CD8-positive, alpha-beta memory T cell (primary cell): ENCODE data around the gene PTGES3L. TPM values are rescaled to one million over a fixed set of nuclear protein-coding genes. Genes with fewer than 3 reads are reported as not detected.
"Not testable (repeated sequence)": the region's sequence is repeated elsewhere in the genome, so short reads cannot be mapped to it uniquely, and the experiment has no call there.

Experiments
- CTCF ChIA-PET: fragments of 350-600 bp; sonication (Branson Sonifier 250); formaldehyde crosslinking; loops from one replicate; lab custom pipeline; 2021; ENCODE audit warnings: antibody characterized with exemption; lab: Charles Lee
- POLR2A ChIA-PET: fragments of 350-600 bp; sonication (Branson Sonifier 250); formaldehyde crosslinking; loops from one replicate; lab custom pipeline; 2021; ENCODE audit warnings: antibody characterized with exemption; lab: Charles Lee
- DNase-seq, 5 donors: peaks; one replicate each; pipeline versions ENCODE4 v3.0.0 to v3.0.0-alpha.2; 2020 to 2022; ENCODE audit warnings: mixed read lengths in 1 of 5
- H3K27ac ChIP-seq: one replicate; pipeline ENCODE4 v1.7.0; 2013; ENCODE audit warnings: low read depth, mild to moderate bottlenecking, low read length, moderate library complexity
- H3K27me3 ChIP-seq: 2 replicates; pipeline ENCODE4 v1.7.0; 2013; ENCODE audit warnings: low read length, mild to moderate bottlenecking; ENCODE audit not compliant: insufficient read depth, poor library complexity, severe bottlenecking
- H3K36me3 ChIP-seq: 2 replicates; pipeline ENCODE4 v1.7.0; 2013; ENCODE audit warnings: mild to moderate bottlenecking, low read length, moderate library complexity; ENCODE audit not compliant: insufficient read depth
- H3K4me1 ChIP-seq: 2 replicates; pipeline ENCODE4 v1.7.0; 2013; ENCODE audit warnings: mild to moderate bottlenecking, low read length, moderate library complexity; ENCODE audit not compliant: insufficient read depth
- H3K4me3 ChIP-seq: 2 replicates; pipeline ENCODE4 v1.7.0; 2013; ENCODE audit warnings: mild to moderate bottlenecking, low read length
- H3K9me3 ChIP-seq: 2 replicates; pipeline ENCODE4 v1.7.0; 2013; ENCODE audit warnings: mild to moderate bottlenecking, low read length
- H3K27ac Mint-ChIP-seq, 8 donors: one replicate each; pipeline ENCODE4 v1.8.0; 2020 to 2021; ENCODE audit warnings: mixed read lengths in 8 of 8, mild to moderate bottlenecking in 6 of 8, inconsistent platforms in 3 of 8, moderate library complexity in 3 of 8
- H3K27me3 Mint-ChIP-seq, 2 donors: one replicate each; pipeline ENCODE4 v1.8.0; 2020 to 2021; ENCODE audit warnings: mixed read lengths in 2 of 2, mild to moderate bottlenecking in 1 of 2, moderate library complexity in 1 of 2
- H3K36me3 Mint-ChIP-seq, 3 donors: one replicate each; pipeline ENCODE4 v1.8.0; 2020 to 2021; ENCODE audit warnings: mixed read lengths in 3 of 3, inconsistent platforms in 1 of 3, mild to moderate bottlenecking in 1 of 3
- H3K4me1 Mint-ChIP-seq, 3 donors: one replicate each; pipeline ENCODE4 v1.8.0; 2020 to 2021; ENCODE audit warnings: mixed read lengths in 3 of 3, inconsistent platforms in 1 of 3, mild to moderate bottlenecking in 1 of 3
- H3K4me3 Mint-ChIP-seq, 7 donors: one replicate each; pipeline ENCODE4 v1.8.0; 2020 to 2021; ENCODE audit warnings: mixed read lengths in 7 of 7, mild to moderate bottlenecking in 6 of 7, moderate library complexity in 4 of 7, inconsistent platforms in 2 of 7
- H3K9me3 Mint-ChIP-seq, 5 donors: one replicate each; pipeline ENCODE4 v1.8.0; 2020 to 2022; ENCODE audit warnings: mixed read lengths in 5 of 5, mild to moderate bottlenecking in 3 of 5, moderate library complexity in 2 of 5, inconsistent platforms in 1 of 5
- polyA plus RNA-seq: library from polyadenylated mRNA; unstranded; fragments of 300-500 nt; fragmentation: Illumina TruSeq; gene quantifications from one replicate; pipeline ENCODE4 v1.2.3, GENCODE V29; 2021
- total RNA-seq, 2 experiments: library from RNA; stranded (reverse); gene quantifications; one replicate each; pipeline ENCODE4 v1.2.3, GENCODE V29; 2021

The PTGES3L gene
- total and polyA plus RNA-seq, 3 experiments from 2014 or later, result 0.37 to 0.55 TPM; not detected in 1

DNA sequence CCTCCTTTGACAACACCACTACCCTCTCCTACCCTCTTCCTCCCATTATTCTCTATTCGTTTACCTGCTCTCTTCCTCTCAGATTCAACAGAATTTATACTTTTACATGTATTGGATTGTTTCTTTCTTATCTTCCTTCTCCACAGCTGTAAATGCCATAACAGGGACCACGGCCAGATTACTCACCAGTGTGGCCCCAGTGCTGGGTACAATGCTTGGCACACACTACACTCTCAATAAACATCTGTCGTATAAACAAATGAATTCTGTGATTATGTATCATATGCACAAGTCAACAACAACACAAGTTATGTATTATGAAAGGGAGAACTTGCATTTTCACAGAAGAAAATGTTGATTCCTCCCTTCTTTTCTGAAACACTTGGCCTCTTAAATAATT lies 35.7 kb downstream of the PTGES3L start:
- Mint-ChIP-seq H3K27ac (no peak overlapping the region), H3K9me3 (no peaks in the 10 kb centered on the region), H3K27me3 (peaks cover 0 to 9% of the 10 kb centered on the region in 2 donors), H3K4me3 (no peak overlapping the region), H3K4me1 (no peaks in the 10 kb centered on the region), H3K36me3 (peaks cover 0 to 9% (median 5%) of the 10 kb centered on the region in 3 donors)
- Histone ChIP-seq H3K9me3 (no peaks in the 10 kb centered on the region), H3K4me1 (no peaks in the 10 kb centered on the region), H3K4me3 (no peak overlapping the region), H3K36me3 (no peaks in the 10 kb centered on the region), H3K27ac (no peak overlapping the region), H3K27me3 (no peaks in the 10 kb centered on the region)
- CTCF ChIA-PET, result no interaction called here
- no peak for DNase-seq
- POLR2A ChIA-PET, result no interaction called here

DNA sequence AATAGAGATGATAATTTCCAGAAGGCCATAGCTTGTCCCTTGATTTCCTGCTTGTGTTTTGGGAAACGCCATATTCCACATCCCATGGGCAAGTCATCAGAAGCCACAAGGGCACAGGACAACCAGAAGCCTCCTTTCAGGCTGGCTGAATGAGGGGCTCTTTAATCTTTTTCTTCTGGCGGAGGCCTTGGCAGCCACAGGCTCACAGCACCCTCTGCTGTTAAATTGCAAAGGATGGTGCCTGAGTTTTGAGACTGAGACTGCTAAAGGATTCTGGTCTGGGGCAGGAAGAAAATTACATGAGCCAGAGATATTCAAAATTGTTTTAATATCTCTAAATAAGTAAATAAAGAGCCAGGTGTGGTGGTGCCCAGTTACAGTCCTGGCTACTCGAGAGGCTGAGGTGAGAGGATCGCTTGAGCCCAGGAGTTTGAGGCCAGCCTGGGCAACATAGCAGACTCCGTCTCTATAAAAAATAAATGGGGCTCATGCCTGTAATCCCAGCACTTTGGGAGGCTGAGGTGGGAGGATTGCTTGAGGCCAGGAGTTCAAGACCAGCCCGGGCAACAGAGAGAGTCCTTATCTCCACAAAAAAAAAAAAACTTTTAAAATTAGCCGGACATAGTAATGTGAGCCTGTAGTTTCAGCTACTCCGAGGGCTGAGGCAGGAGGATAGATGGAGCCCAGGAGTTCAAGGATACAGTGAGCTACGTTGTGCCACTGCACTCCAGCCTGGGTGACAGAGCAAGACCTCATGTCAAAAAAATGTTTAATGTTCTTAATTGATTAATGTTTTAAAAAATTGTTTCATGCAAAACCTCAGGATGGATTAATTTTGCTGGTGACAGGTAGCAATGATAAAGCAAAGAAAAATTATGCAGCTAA lies 41.9 kb downstream of the PTGES3L start:
- Histone ChIP-seq H3K4me1 (no peaks in the 10 kb centered on the region), H3K27me3 (no peaks in the 10 kb centered on the region), H3K9me3 (no peaks in the 10 kb centered on the region), H3K27ac (no peak overlapping the region), H3K4me3 (no peak overlapping the region), H3K36me3 (no peaks in the 10 kb centered on the region)
- Mint-ChIP-seq H3K4me3 (no peak overlapping the region), H3K4me1 (no peaks in the 10 kb centered on the region), H3K27ac (peak overlapping the region in 1 of 8 donors; percentile 58), H3K9me3 (no peaks in the 10 kb centered on the region), H3K36me3 (no peaks in the 10 kb centered on the region), H3K27me3 (peaks cover 0 to 15% of the 10 kb centered on the region in 2 donors)
- ChIA-PET CTCF (no interaction called here), POLR2A (no interaction called here)
- peak in 1 of 5 donors; percentile 15 for DNase-seq

DNA sequence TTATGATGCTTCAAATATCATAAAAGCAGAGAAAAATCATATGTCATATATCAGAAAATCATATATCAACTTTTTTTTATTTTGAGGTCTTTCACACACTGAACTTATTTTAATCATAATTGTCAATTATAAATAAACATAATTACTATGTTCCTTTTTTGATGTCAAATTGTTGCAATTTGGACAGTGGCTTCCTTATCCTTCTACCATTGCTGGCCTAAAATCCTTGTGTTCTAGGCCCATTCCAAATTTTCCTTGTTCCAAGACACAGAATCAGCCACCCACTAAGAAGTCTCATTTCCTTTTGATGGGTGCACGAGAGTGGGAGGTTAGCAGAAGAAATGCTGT lies 50.4 kb downstream of the PTGES3L start:
- Mint-ChIP-seq H3K27ac (no peak overlapping the region), H3K36me3 (peaks cover 0 to 1% (median 0%) of the 10 kb centered on the region in 3 donors), H3K27me3 (peaks cover 1 to 21% of the 10 kb centered on the region in 2 donors)

DNA sequence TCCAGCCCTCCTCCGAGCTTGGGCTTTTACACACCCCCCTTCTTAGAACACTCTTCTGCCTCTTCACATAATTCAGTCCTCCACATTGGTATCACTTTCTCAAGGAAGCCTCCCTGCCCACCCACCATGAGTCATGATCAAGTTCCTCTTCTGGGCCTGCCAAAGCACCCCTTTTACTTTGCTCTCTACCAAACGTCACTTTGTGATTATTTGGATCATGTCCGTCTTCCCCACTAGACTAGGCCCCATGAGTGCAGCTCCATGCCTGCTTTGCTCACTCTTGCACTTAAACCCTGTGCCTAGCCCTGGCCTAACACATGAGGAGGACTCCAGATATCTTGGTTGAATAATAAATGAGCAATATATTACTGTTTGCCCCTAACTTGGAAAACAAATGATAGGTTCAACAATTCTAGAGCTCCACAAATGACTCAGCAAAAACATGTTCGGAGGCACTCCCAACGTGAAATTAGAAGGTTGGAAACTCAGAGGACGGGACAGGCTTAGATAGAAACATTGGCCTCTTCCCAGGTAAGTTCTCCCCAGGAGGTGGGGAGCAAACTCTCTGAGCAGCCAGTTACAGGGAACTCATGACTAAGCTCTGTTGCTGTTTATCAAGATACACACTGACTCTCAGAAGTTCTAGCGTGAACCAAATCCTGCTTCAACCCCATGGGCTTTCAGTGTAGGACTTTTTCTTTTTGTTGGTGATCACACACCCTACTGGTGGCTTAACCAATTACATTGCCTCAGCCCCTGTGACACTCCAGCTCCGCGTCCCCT lies 51.0 kb downstream of the PTGES3L start:
- no peak for DNase-seq
- Histone ChIP-seq H3K9me3 (no peaks in the 10 kb centered on the region), H3K4me3 (no peak overlapping the region), H3K27ac (peak overlapping the region; percentile 72), H3K4me1 (no peaks in the 10 kb centered on the region), H3K27me3 (no peaks in the 10 kb centered on the region), H3K36me3 (no peaks in the 10 kb centered on the region)
- Mint-ChIP-seq H3K27me3 (peaks cover 1 to 19% of the 10 kb centered on the region in 2 donors), H3K27ac (peak overlapping the region in 1 of 8 donors; percentile 55), H3K4me1 (no peaks in the 10 kb centered on the region), H3K36me3 (peaks cover 0 to 1% (median 0%) of the 10 kb centered on the region in 3 donors), H3K9me3 (no peaks in the 10 kb centered on the region), H3K4me3 (no peak overlapping the region)
- ChIA-PET POLR2A (no interaction called here), CTCF (no interaction called here)

More for the DNA sequence above, 50.4 kb downstream of the PTGES3L start:
- Histone ChIP-seq H3K4me1 (no peaks in the 10 kb centered on the region), H3K27me3 (no peaks in the 10 kb centered on the region), H3K36me3 (no peaks in the 10 kb centered on the region), H3K4me3 (no peak overlapping the region), H3K9me3 (no peaks in the 10 kb centered on the region), H3K27ac (no peak overlapping the region)
- Mint-ChIP-seq H3K4me1 (no peaks in the 10 kb centered on the region), H3K9me3 (no peaks in the 10 kb centered on the region), H3K4me3 (no peak overlapping the region)
- ChIA-PET CTCF (no interaction called here), POLR2A (no interaction called here)
- DNase-seq, result no peak

DNA sequence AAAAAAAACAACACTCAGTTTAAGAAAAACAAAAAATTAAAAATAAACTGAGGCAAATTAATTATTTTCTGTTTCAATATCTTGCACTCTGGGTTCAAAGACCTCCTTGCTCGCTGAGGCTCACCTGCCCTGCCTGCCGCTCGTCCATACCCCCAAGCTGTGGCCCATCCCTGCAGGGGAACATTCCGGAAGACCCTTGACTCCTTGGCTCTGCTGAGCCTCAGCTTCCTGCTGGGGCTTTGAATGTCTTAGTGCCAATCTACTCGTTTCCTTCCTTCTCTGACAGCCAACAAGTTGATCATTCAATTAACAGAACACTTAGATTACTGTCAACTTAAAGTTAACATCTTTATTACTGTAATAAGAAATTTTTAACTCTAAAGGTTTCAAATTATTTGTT lies 55.0 kb downstream of the PTGES3L start:
- no peak overlapping the region for H3K4me3 ChIP-seq
- no peaks in the 10 kb centered on the region for H3K4me1 ChIP-seq
- no peaks in the 10 kb centered on the region for H3K27me3 ChIP-seq
- no peaks in the 10 kb centered on the region for H3K9me3 ChIP-seq
- ChIA-PET POLR2A (no interaction called here), CTCF (no interaction called here)
- no peaks in the 10 kb centered on the region for H3K4me1 Mint-ChIP-seq
- H3K27ac Mint-ChIP-seq, result peak overlapping the region in 1 of 8 donors; percentile 39
- H3K36me3 Mint-ChIP-seq, result peaks cover 0 to 1% (median 0%) of the 10 kb centered on the region in 3 donors
- H3K4me3 Mint-ChIP-seq, result no peak overlapping the region
- no peak overlapping the region for H3K27ac ChIP-seq
- peaks cover 8 to 27% of the 10 kb centered on the region in 2 donors for H3K27me3 Mint-ChIP-seq
- DNase-seq, result no peak
- no peaks in the 10 kb centered on the region for H3K9me3 Mint-ChIP-seq
- no peaks in the 10 kb centered on the region for H3K36me3 ChIP-seq

DNA sequence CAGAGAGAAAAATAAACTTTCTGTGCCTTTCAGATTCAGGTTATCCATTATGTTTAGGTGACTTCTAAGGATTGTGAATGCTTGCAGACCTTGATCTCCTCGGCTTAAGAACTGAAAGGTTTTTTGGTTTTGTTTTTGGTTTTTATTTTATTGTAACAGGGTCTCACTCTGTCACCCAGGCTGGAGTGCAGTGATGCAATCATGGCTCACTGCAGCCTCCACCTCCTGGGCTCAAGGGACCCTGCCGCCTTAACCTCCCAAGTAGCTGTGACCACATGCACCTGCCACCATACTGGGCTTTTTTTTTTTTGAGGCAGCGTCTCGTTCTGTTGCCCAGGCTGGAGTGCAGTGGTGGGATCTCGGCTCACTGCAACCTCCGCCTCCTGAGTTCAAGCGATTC lies 56.4 kb downstream of the PTGES3L start:
- H3K36me3 ChIP-seq, H3K9me3 ChIP-seq, H3K4me3 ChIP-seq, H3K4me3 Mint-ChIP-seq, DNase-seq, H3K27ac Mint-ChIP-seq, H3K27ac ChIP-seq, H3K36me3 Mint-ChIP-seq, H3K4me1 Mint-ChIP-seq, H3K27me3 ChIP-seq, CTCF ChIA-PET, H3K4me1 ChIP-seq, H3K9me3 Mint-ChIP-seq, POLR2A ChIA-PET: not testable (repeated sequence)
- peaks cover 6 to 33% of the 10 kb centered on the region in 2 donors for H3K27me3 Mint-ChIP-seq

DNA sequence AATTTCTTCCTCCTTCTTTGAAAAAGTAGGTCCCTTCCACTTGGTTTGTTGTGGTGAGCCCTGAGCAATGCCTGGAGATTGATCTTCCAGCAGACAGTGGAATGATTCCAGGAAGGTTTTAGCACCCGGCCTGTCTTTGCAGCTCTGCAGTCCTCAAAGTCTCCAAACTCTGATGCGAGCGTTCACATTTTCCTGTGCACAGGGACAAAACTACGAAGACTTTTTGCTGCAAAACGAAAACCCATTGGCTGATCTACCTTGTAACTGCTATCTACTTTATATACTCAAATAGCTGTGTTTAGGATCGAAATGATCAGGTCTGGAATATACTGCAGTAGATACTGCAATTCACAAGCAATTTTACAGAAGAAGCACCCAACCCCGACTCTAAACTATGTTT lies 57.6 kb downstream of the PTGES3L start:
- Mint-ChIP-seq H3K4me3 (no peak overlapping the region), H3K27me3 (peaks cover 6 to 36% of the 10 kb centered on the region in 2 donors), H3K9me3 (no peaks in the 10 kb centered on the region), H3K4me1 (no peaks in the 10 kb centered on the region), H3K27ac (no peak overlapping the region), H3K36me3 (peaks cover 0 to 1% (median 0%) of the 10 kb centered on the region in 3 donors)
- Histone ChIP-seq H3K9me3 (no peaks in the 10 kb centered on the region), H3K36me3 (no peaks in the 10 kb centered on the region), H3K4me3 (no peak overlapping the region), H3K4me1 (no peaks in the 10 kb centered on the region), H3K27me3 (no peaks in the 10 kb centered on the region), H3K27ac (no peak overlapping the region)
- DNase-seq, result no peak
- POLR2A ChIA-PET, result no interaction called here
- CTCF ChIA-PET, result no interaction called here

DNA sequence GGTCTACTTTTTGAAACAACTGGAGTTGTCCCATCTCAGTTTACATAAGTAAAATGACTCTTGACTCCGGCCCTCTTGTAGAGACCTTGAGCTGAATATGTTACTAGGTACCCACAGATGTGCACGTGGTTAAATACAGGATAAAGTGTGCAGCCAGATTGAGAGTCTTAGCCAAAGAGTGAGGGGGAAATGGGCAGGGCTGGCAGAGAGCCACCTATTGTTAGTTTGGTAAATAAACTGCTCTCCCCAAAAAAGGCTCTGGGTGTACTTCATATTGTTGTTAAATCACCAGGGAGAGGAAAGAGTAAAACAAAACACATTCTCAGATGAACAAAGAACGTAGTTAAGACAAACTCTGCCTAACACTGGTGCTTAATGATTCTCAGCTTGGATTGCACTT lies 59.0 kb downstream of the PTGES3L start:
- peak overlapping the region in 1 of 8 donors; percentile 69 for H3K27ac Mint-ChIP-seq
- Histone ChIP-seq H3K4me3 (no peak overlapping the region), H3K9me3 (no peaks in the 10 kb centered on the region), H3K36me3 (no peaks in the 10 kb centered on the region), H3K4me1 (no peaks in the 10 kb centered on the region), H3K27ac (no peak overlapping the region), H3K27me3 (no peaks in the 10 kb centered on the region)
- CTCF ChIA-PET, result no interaction called here
- H3K4me3 Mint-ChIP-seq, result no peak overlapping the region
- H3K4me1 Mint-ChIP-seq, result no peaks in the 10 kb centered on the region
- no peak for DNase-seq
- H3K36me3 Mint-ChIP-seq, result peaks cover 0 to 1% (median 0%) of the 10 kb centered on the region in 3 donors
- H3K27me3 Mint-ChIP-seq, result peaks cover 6 to 38% of the 10 kb centered on the region in 2 donors
- no peaks in the 10 kb centered on the region for H3K9me3 Mint-ChIP-seq
- POLR2A ChIA-PET, result no interaction called here
